D721Med (cell line): ENCODE results near the gene NCF4.

Source experiments
- DNase-seq: peaks from one replicate; pipeline ENCODE4 v3.0.0; 2011; ENCODE audit warnings: low spot score; ENCODE audit not compliant: insufficient read length
- FAIRE-seq: peaks from 2 replicates; lab custom pipeline; 2011; peaks lifted over from hg19 to GRCh38; lab: Jason Lieb, UNC
- CTCF ChIP-seq: IDR thresholded peaks from 2 replicates; pipeline ENCODE4 v1.5.1; 2012; ENCODE audit warnings: mild to moderate bottlenecking, control low read depth; ENCODE audit not compliant: insufficient read depth; ENCODE audit errors: missing control alignments

The NCF4 gene

GRCh38 chr22:36858156-36858555 is 2.6 kb upstream of the NCF4 start:
- TF ChIP-seq CTCF = no peak
- no peak for DNase-seq
- no peak for FAIRE-seq

DNA sequence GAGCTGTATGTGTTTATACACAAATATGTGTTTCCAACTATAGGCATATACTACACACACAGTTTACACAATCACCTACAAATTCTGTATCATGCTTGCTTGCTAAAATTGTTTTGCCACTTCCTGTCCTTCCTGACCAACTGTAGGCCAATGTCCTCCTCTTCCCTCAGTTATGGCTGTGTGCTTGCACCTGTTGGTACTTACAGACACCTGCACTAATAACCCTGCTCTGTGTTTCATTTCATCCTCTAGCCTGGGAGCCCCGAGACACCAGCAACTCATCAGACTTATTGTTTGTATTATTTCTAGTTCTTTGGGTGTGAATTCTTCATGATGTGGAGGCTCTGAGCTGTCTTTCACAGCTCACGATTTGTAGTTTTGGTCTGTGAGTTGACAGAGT is 1.8 kb upstream of the NCF4 start:
- FAIRE-seq = no peak
- no peak for DNase-seq
- TF ChIP-seq CTCF = no peak

GRCh38 chr22:36860017-36860416 is 789 bp upstream of the NCF4 start:
- TF ChIP-seq CTCF = no peak
- FAIRE-seq = no peak
- no peak for DNase-seq

- no peak for DNase-seq
- no peak for TF ChIP-seq CTCF
- no peak for FAIRE-seq
Measured at GRCh38 chr22:36860438-36860820, 377 bp upstream of the NCF4 start.

- FAIRE-seq (no peak), DNase-seq (no peak)
- TF ChIP-seq CTCF = no peak
Measured at GRCh38 chr22:36862251-36863242, 1.7 kb downstream of the NCF4 start.

DNA sequence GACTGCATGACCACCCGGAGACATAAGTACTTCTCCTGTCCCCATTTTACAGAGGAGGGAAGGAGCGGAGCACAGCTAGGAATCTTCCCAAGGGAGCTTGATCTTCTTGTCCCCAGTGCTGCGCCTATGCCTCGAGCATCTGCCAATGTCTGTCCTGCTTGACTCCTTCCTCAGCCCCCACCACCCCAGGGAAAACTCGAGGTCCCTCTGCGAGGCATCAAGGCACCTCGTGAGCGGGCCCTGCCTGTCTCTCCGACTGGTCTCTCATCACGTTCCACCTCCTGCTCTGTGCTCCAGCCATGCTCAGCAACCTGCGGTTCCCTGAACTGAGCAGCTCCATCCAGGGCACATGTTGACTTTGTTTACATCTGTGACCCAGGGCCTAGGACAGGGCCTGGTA is 2.5 kb downstream of the NCF4 start:
- no peak for DNase-seq
- TF ChIP-seq CTCF = no peak
- no peak for FAIRE-seq

DNA sequence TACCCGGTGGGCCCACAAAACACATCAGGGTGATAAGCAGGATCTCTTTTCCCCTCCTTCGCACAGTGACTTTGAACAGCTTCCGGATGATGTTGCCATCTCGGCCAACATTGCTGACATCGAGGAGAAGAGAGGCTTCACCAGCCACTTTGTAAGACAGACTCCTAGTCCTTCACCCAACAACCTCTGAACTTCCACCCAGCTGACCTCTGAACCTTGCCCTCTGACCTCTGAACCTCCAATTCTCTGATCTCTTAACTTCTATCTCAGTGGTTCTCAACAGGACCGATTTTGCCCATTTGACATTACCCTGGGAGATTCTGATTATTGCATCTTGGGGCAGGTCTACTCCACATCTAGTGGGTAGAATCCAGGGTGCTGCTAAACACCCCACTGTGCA is 3.2 kb downstream of the NCF4 start:
- FAIRE-seq (no peak), DNase-seq (no peak)
- no peak for TF ChIP-seq CTCF
